GM12878 (cell line): ENCODE measurements around the gene BLOC1S5. TPM values are rescaled to one million over a fixed set of nuclear protein-coding genes. Genes with fewer than 3 reads are reported as not detected.
A peak's percentile ranks its signal among the peaks of the same experiment; 100 is the strongest.

Experiments used
- ATAC-seq: fragments of 200-7000 bp; cut with Tn5 transposase; 3 replicates; pipeline ENCODE4 v1.9.1; 2020; ENCODE audit warnings: mild to moderate bottlenecking, moderate library complexity
- BruUV-seq: library from RNA; stranded (reverse); fragments of 400-500 nt; replicated peaks from 2 replicates; lab custom pipeline; 2021; lab: Mats Ljungman, UMichigan
- CTCF ChIA-PET: fragments of 300-600 bp; sonication (Branson Sonifier 250); formaldehyde crosslinking; extraction: SDS; loops from one replicate; lab custom pipeline; 2021; ENCODE audit warnings: inconsistent platforms; lab: Yijun Ruan, JAX
- POLR2A ChIA-PET: fragments of 350-600 bp; formaldehyde crosslinking; extraction: SDS; loops from one replicate; lab custom pipeline; 2021; ENCODE audit warnings: inconsistent platforms; lab: Charles Lee
- RAD21 ChIA-PET: fragments of 300-600 bp; sonication (Branson Sonifier 250); formaldehyde crosslinking; loops from one replicate; lab custom pipeline; 2023; ENCODE audit warnings: antibody characterized with exemption; ENCODE audit not compliant: unreplicated experiment; lab: Charles Lee
- SMC1A ChIA-PET: fragments of 300-600 bp; sonication (Branson Sonifier 250); formaldehyde crosslinking; loops from one replicate; lab custom pipeline; 2023; ENCODE audit not compliant: unreplicated experiment, uncharacterized antibody; lab: Charles Lee
- DNase-seq: peaks from one replicate; pipeline ENCODE4 v3.0.0-alpha.2; 2011; ENCODE audit warnings: low read depth, low spot score
- FAIRE-seq: peaks from 3 replicates; lab custom pipeline; 2011; peaks lifted over from hg19 to GRCh38; lab: Jason Lieb, UNC
- H2AFZ ChIP-seq: 2 replicates; pipeline ENCODE4 v1.6.0; 2011; ENCODE audit warnings: low read depth, low read length, control low read depth; ENCODE audit not compliant: control insufficient read depth
- H3K27ac ChIP-seq: 2 replicates; pipeline ENCODE4 v1.5.1; 2011; ENCODE audit warnings: control low read depth; ENCODE audit not compliant: control insufficient read depth, insufficient read depth
- H3K27me3 ChIP-seq, 2 experiments: replicated peaks in 1 of 2; 2 replicates each; pipeline versions ENCODE4 v1.6.0 to v1.6.1; 2011; ENCODE audit warnings: low read length in 1 of 2; ENCODE audit not compliant: control insufficient read depth in 2 of 2, insufficient read depth in 2 of 2
- H3K36me3 ChIP-seq, 2 experiments: 2 replicates each; pipeline ENCODE4 v1.5.1; 2011; ENCODE audit warnings: low read length in 1 of 2; ENCODE audit not compliant: control insufficient read depth in 2 of 2, insufficient read depth in 2 of 2
- H3K4me1 ChIP-seq: 2 replicates; pipeline ENCODE4 v1.6.1; 2011; ENCODE audit warnings: mild to moderate bottlenecking, low read length, moderate library complexity, mixed read lengths; ENCODE audit not compliant: control insufficient read depth, insufficient read depth
- H3K4me2 ChIP-seq: 2 replicates; pipeline ENCODE4 v1.6.0; 2011; ENCODE audit warnings: control low read depth; ENCODE audit not compliant: control insufficient read depth, insufficient read depth
- H3K4me3 ChIP-seq: fragments of 200-600 bp; sonication (generic); 2 replicates; pipeline ENCODE4 v1.5.1; 2016
- H3K79me2 ChIP-seq: 2 replicates; pipeline ENCODE4 v1.6.0; 2011; ENCODE audit warnings: low read length; ENCODE audit not compliant: control insufficient read depth, insufficient read depth
- H3K9ac ChIP-seq: 2 replicates; pipeline ENCODE4 v1.8.0; 2011; ENCODE audit warnings: low read length, control low read depth, mixed read lengths; ENCODE audit not compliant: control insufficient read depth, insufficient read depth
- H3K9me3 ChIP-seq: replicated peaks from 3 replicates; pipeline ENCODE4 v1.5.1; 2011; ENCODE audit warnings: mild to moderate bottlenecking, low read length; ENCODE audit not compliant: control insufficient read depth, insufficient read depth
- H4K20me1 ChIP-seq: 2 replicates; pipeline ENCODE4 v1.6.0; 2011; ENCODE audit not compliant: control insufficient read depth, insufficient read depth
- BHLHE40 ChIP-seq, 2 experiments: fragments of 450-650 bp in 1 of 2; IDR thresholded peaks; 2 replicates each; pipeline ENCODE4 v1.6.1; 2011 to 2017; ENCODE audit warnings: low read depth in 2 of 2, borderline replicate concordance in 1 of 2, improper control_type of control experiment in 1 of 2, low read length in 1 of 2, mild to moderate bottlenecking in 1 of 2
- CREB1 ChIP-seq: IDR thresholded peaks from 2 replicates; pipeline ENCODE4 v1.6.1; 2012; ENCODE audit warnings: low read depth, mild to moderate bottlenecking, inconsistent platforms
- MEF2A ChIP-seq: IDR thresholded peaks from 2 replicates; pipeline ENCODE4 v1.6.1; 2011; ENCODE audit warnings: low read depth, mild to moderate bottlenecking, low read length, moderate library complexity; ENCODE audit not compliant: insufficient read depth
- MEF2B ChIP-seq: fragments of 450-650 bp; IDR thresholded peaks from 2 replicates; pipeline ENCODE4 v1.6.1; 2018; ENCODE audit warnings: mild to moderate bottlenecking, moderate library complexity; ENCODE audit not compliant: partially characterized antibody, poor library complexity, severe bottlenecking
- PML ChIP-seq: IDR thresholded peaks from 2 replicates; pipeline ENCODE4 v1.6.1; 2012; ENCODE audit warnings: low read length, inconsistent platforms
- POLR2AphosphoS5 ChIP-seq: IDR thresholded peaks from 2 replicates; pipeline ENCODE4 v1.6.1; 2011; ENCODE audit warnings: mild to moderate bottlenecking, low read length, inconsistent platforms
- SRF ChIP-seq, 2 experiments: IDR thresholded peaks; 2 replicates each; pipeline ENCODE4 v1.6.1; 2011; ENCODE audit warnings: low read depth in 2 of 2, low read length in 2 of 2, mild to moderate bottlenecking in 1 of 2, moderate library complexity in 1 of 2
- ZNF24 ChIP-seq: fragments of 450-650 bp; IDR thresholded peaks from 2 replicates; pipeline ENCODE4 v1.6.1; 2017; ENCODE audit warnings: antibody characterized with exemption, mild to moderate bottlenecking
- ZNF384 ChIP-seq: IDR thresholded peaks from 2 replicates; pipeline ENCODE4 v1.6.1; 2012; ENCODE audit warnings: low read depth, mild to moderate bottlenecking, low read length, improper control_type of control experiment, borderline replicate concordance
- ZNF592 ChIP-seq: fragments of 450-650 bp; IDR thresholded peaks from 2 replicates; pipeline ENCODE4 v1.6.1; 2017; ENCODE audit warnings: mild to moderate bottlenecking, moderate library complexity
- WGBS: methylation state at CpG from one replicate; pipeline ENCODE4 v1.1.6; 2016; ENCODE audit warnings: low lambda C conversion rate; ENCODE audit not compliant: insufficient replicate concordance, insufficient coverage; ENCODE audit errors: missing lambda C conversion rate; 5-methylcytosine and 5-hydroxymethylcytosine counted together
- in situ Hi-C: fragments of 300-500 bp; cut with MboI; formaldehyde crosslinking; loops from 9 replicates; pipeline ENCODE4 v1.14.3; 2018; ENCODE audit warnings: mixed read lengths
- intact Hi-C: fragments of 100-400 bp; cut with micrococcal nuclease; formaldehyde crosslinking; loops from one replicate; pipeline ENCODE4 v1.14.2; 2022; ENCODE audit not compliant: unreplicated experiment
- polyA plus RNA-seq, 11 experiments: library from polyadenylated mRNA; depleted of rRNA in 4 of 11; unstranded in 6 of 11; stranded (reverse) in 5 of 11; fragments of >200 nt; fragmentation: Nextera tagmentation in 4 of 11; fragmentation: Illumina TruSeq in 1 of 11; extraction: Ambion mirVana in 4 of 11; extraction: Trizol in 1 of 11; gene quantifications; 1 replicate in 1 of 11; 2 replicates in 10 of 11; pipeline versions ENCODE4 v1.2.1 to v1.2.3, GENCODE V29; 2011 to 2016; ENCODE audit warnings: inconsistent platforms in 2 of 11, missing spikeins in 2 of 11, low read depth in 1 of 11
- total RNA-seq, 4 experiments: library from RNA; depleted of rRNA in 3 of 4; stranded (reverse); fragments of >200 nt in 3 of 4; fragmentation: Illumina TruSeq in 1 of 4; extraction: Trizol in 1 of 4; gene quantifications; 2 replicates each; pipeline versions ENCODE4 v1.2.1 to v1.2.3, GENCODE V29; 2013 to 2021
- TF ChIP-seq, protein P1 (sequence below): fragments of 450-650 bp; IDR thresholded peaks from 2 replicates; pipeline ENCODE4 v1.6.1; 2017; ENCODE audit warnings: mild to moderate bottlenecking, low read depth, inconsistent platforms; ENCODE audit not compliant: poor library complexity, severe bottlenecking
- TF ChIP-seq, protein P2 (sequence below): fragments of 450-650 bp; IDR thresholded peaks from 2 replicates; pipeline ENCODE4 v1.6.1; 2017; ENCODE audit warnings: borderline replicate concordance
- TF ChIP-seq, protein P3 (sequence below): fragments of 450-650 bp; IDR thresholded peaks from 2 replicates; pipeline ENCODE4 v1.6.1; 2016; ENCODE audit warnings: mild to moderate bottlenecking

BLOC1S5 gene
- total and polyA plus RNA-seq, 10 of the 15 experiments (the other 5 are each of a cell fraction or from before 2014, with no cell fraction given): 4.3 to 22.2 (median 16.1) TPM

GRCh38 chr6:8030920-8031319 is 33.3 kb downstream of the BLOC1S5 start (continued):
- TF ChIP-seq, protein P1, sequence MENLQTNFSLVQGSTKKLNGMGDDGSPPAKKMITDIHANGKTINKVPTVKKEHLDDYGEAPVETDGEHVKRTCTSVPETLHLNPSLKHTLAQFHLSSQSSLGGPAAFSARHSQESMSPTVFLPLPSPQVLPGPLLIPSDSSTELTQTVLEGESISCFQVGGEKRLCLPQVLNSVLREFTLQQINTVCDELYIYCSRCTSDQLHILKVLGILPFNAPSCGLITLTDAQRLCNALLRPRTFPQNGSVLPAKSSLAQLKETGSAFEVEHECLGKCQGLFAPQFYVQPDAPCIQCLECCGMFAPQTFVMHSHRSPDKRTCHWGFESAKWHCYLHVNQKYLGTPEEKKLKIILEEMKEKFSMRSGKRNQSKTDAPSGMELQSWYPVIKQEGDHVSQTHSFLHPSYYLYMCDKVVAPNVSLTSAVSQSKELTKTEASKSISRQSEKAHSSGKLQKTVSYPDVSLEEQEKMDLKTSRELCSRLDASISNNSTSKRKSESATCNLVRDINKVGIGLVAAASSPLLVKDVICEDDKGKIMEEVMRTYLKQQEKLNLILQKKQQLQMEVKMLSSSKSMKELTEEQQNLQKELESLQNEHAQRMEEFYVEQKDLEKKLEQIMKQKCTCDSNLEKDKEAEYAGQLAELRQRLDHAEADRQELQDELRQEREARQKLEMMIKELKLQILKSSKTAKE: no peak
- TF ChIP-seq SRF (IDR thresholded peaks at IDR 0.05; ENCODE audit: low read depth in 2 of 2, low read length in 2 of 2): no peak
- TF ChIP-seq PML: no peak
- TF ChIP-seq, protein P2, sequence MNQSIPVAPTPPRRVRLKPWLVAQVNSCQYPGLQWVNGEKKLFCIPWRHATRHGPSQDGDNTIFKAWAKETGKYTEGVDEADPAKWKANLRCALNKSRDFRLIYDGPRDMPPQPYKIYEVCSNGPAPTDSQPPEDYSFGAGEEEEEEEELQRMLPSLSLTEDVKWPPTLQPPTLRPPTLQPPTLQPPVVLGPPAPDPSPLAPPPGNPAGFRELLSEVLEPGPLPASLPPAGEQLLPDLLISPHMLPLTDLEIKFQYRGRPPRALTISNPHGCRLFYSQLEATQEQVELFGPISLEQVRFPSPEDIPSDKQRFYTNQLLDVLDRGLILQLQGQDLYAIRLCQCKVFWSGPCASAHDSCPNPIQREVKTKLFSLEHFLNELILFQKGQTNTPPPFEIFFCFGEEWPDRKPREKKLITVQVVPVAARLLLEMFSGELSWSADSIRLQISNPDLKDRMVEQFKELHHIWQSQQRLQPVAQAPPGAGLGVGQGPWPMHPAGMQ: no peak
- no peak for TF ChIP-seq ZNF384
- no peak for TF ChIP-seq CREB1
- no peak for TF ChIP-seq ZNF24
- no peak for TF ChIP-seq POLR2AphosphoS5

- ChIA-PET RAD21 (no interaction called here), POLR2A (no interaction called here), SMC1A (no interaction called here), CTCF (no interaction called here)
- TF ChIP-seq MEF2B: peak; percentile 79
- TF ChIP-seq BHLHE40 (IDR thresholded peaks at IDR 0.05; ENCODE audit: borderline replicate concordance in 1 of 2, low read depth in 2 of 2, low read length in 1 of 2): peak in 1 of 2 experiments; percentile 30; a peak in 1 of 4 replicates
- no peak for TF ChIP-seq ZNF592
- TF ChIP-seq, protein P3, sequence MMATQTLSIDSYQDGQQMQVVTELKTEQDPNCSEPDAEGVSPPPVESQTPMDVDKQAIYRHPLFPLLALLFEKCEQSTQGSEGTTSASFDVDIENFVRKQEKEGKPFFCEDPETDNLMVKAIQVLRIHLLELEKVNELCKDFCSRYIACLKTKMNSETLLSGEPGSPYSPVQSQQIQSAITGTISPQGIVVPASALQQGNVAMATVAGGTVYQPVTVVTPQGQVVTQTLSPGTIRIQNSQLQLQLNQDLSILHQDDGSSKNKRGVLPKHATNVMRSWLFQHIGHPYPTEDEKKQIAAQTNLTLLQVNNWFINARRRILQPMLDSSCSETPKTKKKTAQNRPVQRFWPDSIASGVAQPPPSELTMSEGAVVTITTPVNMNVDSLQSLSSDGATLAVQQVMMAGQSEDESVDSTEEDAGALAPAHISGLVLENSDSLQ: peak; percentile 11; the same call in 1 of the 2 replicates
- TF ChIP-seq MEF2A: no peak
- H3K36me3 ChIP-seq: no peaks in the 10 kb centered on the region
- ATAC-seq (peak; percentile 42), FAIRE-seq (no peak), DNase-seq (no peak)
- BruUV-seq: no TSS peak
- H3K4me1 ChIP-seq: no peaks in the 10 kb centered on the region
- H3K4me2 ChIP-seq: no peak overlapping the region
- H3K4me3 ChIP-seq: no peak overlapping the region
- H3K9me3 ChIP-seq: no peaks in the 10 kb centered on the region; the same call in 2 of the 3 replicates
- no peak overlapping the region for H2AFZ ChIP-seq
- H3K27me3 ChIP-seq: no peaks in the 10 kb centered on the region
- H4K20me1 ChIP-seq: no peaks in the 10 kb centered on the region
- 63% methylated on average over 5 of the region's 6 CpGs for WGBS
- in situ Hi-C loops (no loop called here), intact Hi-C loops (no loop called here)
- H3K9ac ChIP-seq: no peak overlapping the region
- peaks cover 1% of the 10 kb centered on the region; the same call in 1 of the 2 replicates for H3K79me2 ChIP-seq
- H3K27ac ChIP-seq: no peak overlapping the region
Measured at GRCh38 chr6:8029243-8029870, 34.8 kb downstream of the BLOC1S5 start.
